Esophagus muscularis mucosa (tissue), 3 donors: Measurements from ENCODE around the gene CDA.

Experiments
- POLR2AphosphoS5 ChIP-seq, 2 donors: sonication (generic); formaldehyde crosslinking; IDR thresholded peaks; one replicate each; pipeline ENCODE4 v1.6.1; 2017; ENCODE audit warnings: antibody characterized with exemption in 2 of 2
- TF ChIP-seq, protein P1 (sequence below), 3 experiments: fragments of 200-600 bp in 2 of 3; fragments of 450-650 bp in 1 of 3; sonication (generic) in 2 of 3; IDR thresholded peaks; one replicate each; pipeline ENCODE4 v1.5.1; 2017 to 2019; ENCODE audit warnings: antibody characterized with exemption in 3 of 3, mild to moderate bottlenecking in 2 of 3, moderate library complexity in 1 of 3

DNA sequence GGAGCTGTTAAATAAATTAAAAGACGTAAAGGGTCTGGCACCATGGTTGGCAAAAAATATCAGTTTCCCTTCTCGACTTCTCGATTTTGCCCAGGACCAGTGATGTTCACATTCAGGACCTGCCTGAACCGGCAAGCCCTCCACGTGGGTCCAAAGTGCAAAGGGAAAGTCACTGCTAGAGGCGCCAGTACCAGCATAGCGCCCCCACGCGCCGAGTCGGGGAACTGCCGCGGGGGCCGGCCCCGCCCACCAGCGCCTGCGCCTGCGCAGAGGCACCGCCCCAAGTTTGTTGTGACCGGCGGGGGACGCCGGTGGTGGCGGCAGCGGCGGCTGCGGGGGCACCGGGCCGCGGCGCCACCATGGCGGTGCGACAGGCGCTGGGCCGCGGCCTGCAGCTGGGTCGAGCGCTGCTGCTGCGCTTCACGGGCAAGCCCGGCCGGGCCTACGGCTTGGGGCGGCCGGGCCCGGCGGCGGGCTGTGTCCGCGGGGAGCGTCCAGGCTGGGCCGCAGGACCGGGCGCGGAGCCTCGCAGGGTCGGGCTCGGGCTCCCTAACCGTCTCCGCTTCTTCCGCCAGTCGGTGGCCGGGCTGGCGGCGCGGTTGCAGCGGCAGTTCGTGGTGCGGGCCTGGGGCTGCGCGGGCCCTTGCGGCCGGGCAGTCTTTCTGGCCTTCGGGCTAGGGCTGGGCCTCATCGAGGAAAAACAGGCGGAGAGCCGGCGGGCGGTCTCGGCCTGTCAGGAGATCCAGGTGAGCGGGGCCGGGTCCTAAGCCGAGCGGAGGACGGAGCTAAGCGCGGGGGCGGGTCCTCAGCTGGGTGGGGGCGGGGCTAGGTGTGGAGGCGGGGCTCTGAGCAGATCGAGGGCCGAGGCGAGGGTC is 44.5 kb downstream of the CDA start, which contains the start of gene PINK1:
- TF ChIP-seq POLR2AphosphoS5 (IDR thresholded peaks at IDR 0.05), result peak; percentile 85 to 88
- TF ChIP-seq, protein P1, sequence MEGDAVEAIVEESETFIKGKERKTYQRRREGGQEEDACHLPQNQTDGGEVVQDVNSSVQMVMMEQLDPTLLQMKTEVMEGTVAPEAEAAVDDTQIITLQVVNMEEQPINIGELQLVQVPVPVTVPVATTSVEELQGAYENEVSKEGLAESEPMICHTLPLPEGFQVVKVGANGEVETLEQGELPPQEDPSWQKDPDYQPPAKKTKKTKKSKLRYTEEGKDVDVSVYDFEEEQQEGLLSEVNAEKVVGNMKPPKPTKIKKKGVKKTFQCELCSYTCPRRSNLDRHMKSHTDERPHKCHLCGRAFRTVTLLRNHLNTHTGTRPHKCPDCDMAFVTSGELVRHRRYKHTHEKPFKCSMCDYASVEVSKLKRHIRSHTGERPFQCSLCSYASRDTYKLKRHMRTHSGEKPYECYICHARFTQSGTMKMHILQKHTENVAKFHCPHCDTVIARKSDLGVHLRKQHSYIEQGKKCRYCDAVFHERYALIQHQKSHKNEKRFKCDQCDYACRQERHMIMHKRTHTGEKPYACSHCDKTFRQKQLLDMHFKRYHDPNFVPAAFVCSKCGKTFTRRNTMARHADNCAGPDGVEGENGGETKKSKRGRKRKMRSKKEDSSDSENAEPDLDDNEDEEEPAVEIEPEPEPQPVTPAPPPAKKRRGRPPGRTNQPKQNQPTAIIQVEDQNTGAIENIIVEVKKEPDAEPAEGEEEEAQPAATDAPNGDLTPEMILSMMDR (IDR thresholded peaks at IDR 0.05), result peak; percentile 99 to 100 (median 99)
